ENCODE data around the gene AGER. TPM values are rescaled to one million over a fixed set of nuclear protein-coding genes. Genes with fewer than 3 reads are reported as not detected.

Gene AGER
- polyA plus RNA-seq, 1 of the 3 experiments (the other 2 are of a cell fraction), result 3.5 TPM

DNA sequence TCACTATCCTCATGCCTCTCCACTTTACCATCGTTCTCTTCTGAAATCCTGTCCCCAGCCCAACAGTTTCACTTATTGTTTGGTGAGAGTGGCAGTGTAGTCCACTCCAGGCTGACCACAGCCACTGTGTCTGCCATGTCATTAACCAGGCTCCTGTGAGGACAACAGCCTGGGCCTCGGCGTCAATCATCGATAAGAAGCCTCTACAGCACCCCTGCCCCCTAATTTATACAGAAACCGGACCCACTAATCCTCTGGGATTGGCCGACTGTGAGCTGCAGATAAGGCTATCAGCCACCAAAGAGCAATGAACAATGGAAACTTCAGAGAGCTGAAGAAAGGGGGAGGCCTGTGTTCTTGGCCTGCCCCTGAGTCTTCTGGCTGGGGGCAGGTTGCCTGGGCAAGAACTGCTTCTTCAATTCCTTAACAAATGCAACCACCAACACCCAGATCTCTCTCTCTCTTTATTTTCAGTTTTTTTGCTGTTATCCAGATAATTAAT, 16.2 kb downstream of the AGER start:
- no peak for TF ChIP-seq CHD2 (IDR thresholded peaks at IDR 0.05; ENCODE audit: low read length, partially characterized antibody)
- no peaks in the 10 kb centered on the region for H3K27me3 ChIP-seq (ENCODE audit: insufficient read depth)
- no peak overlapping the region for H3K27ac ChIP-seq (ENCODE audit: low read depth in 2 of 2, low read length in 1 of 2)
- H3K4me3 ChIP-seq (ENCODE audit: low read depth in 2 of 2, low read length in 1 of 2), result no peak overlapping the region
- H3K9me2 ChIP-seq, result no peaks in the 10 kb centered on the region
- ChIA-PET POLR2A (no interaction called here), CTCF (interaction anchor here (1.2 kb wide), 1 partner anchor 49 kb away, joined by 3 read pairs; no protein-coding TSS in a partner anchor)
- H3K36me3 ChIP-seq (replicated peaks in 1 of 2; ENCODE audit: control insufficient read depth in 1 of 2, insufficient read depth in 2 of 2, low read length in 1 of 2), result peaks cover 9 to 36% of the 10 kb centered on the region in 2 experiments
- peaks cover 0 to 1% of the 10 kb centered on the region in 2 experiments; a peak in 1 of 4 replicates for H3K4me1 ChIP-seq (ENCODE audit: control insufficient read depth in 1 of 2, insufficient read depth in 2 of 2, low read depth in 1 of 2, low read length in 1 of 2)
- 91% methylated on average over 6 of the region's 6 CpGs for WGBS (ENCODE audit: low lambda C conversion rate)
- no peak overlapping the region for H2AFZ ChIP-seq (ENCODE audit: low read depth)
- no peak for DNase-seq
- no peak overlapping the region for H3K4me2 ChIP-seq
- no peaks in the 10 kb centered on the region for H3K9me3 ChIP-seq
- peaks cover 2% of the 10 kb centered on the region for H3F3A ChIP-seq (replicated peaks; ENCODE audit: insufficient read depth)
- no peak overlapping the region for H3K9ac ChIP-seq
- H4K20me1 ChIP-seq (ENCODE audit: insufficient read depth), result no peaks in the 10 kb centered on the region
- peaks cover 13% of the 10 kb centered on the region for H3K79me2 ChIP-seq (ENCODE audit: insufficient read depth)

DNA sequence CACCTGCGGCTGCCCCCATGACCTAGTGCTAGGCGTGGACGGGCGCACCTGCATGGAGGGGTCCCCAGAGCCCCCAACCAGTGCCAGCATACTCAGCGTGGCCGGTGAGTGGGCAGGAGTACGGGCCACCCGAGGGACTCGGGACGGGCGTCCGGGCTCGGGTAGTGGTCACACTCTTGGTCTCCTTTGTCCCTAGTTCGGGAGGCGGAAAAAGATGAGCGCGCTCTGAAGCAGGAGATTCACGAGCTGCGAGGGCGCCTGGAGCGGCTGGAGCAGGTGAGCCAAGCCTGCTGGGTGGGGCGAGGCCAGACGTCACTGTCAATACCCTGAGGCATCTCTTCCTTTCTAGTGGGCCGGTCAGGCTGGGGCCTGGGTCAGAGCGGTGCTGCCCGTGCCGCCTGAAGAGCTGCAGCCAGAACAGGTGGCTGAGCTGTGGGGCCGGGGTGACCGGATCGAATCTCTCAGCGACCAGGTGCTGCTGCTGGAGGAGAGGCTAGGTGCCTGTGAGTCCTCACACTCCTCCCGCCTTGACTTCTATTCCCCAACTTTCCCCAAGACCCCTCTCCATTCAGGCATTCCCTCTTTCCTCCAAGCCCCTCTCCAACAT, 16.8 kb downstream of the AGER start:
- peaks cover 10 to 36% of the 10 kb centered on the region in 2 experiments for H3K36me3 ChIP-seq (replicated peaks in 1 of 2; ENCODE audit: control insufficient read depth in 1 of 2, insufficient read depth in 2 of 2, low read length in 1 of 2)

More for the DNA sequence above, 16.8 kb downstream of the AGER start:
- no peaks in the 10 kb centered on the region for H3K9me2 ChIP-seq
- no peaks in the 10 kb centered on the region for H4K20me1 ChIP-seq (ENCODE audit: insufficient read depth)
- CTCF ChIA-PET, result interaction anchor here (1.0 to 1.5 kb wide), 3 partner anchors 48 to 120 kb away, joined by 3 to 4 read pairs (median 3); no protein-coding TSS in a partner anchor
- DNase-seq, result no peak
- peaks cover 2% of the 10 kb centered on the region for H3F3A ChIP-seq (replicated peaks; ENCODE audit: insufficient read depth)
- H3K79me2 ChIP-seq (ENCODE audit: insufficient read depth), result peaks cover 7% of the 10 kb centered on the region
- no peak overlapping the region for H3K9ac ChIP-seq
- no peaks in the 10 kb centered on the region for H3K4me1 ChIP-seq (ENCODE audit: control insufficient read depth in 1 of 2, insufficient read depth in 2 of 2, low read depth in 1 of 2, low read length in 1 of 2)
- no peak overlapping the region for H3K27ac ChIP-seq (ENCODE audit: low read depth in 2 of 2, low read length in 1 of 2)
- 91% methylated on average over 21 of the region's 32 CpGs for WGBS (ENCODE audit: low lambda C conversion rate)
- H3K4me2 ChIP-seq, result no peak overlapping the region
- no peaks in the 10 kb centered on the region for H3K27me3 ChIP-seq (ENCODE audit: insufficient read depth)
- POLR2A ChIA-PET, result no interaction called here
- no peaks in the 10 kb centered on the region for H3K9me3 ChIP-seq
- H3K4me3 ChIP-seq (ENCODE audit: low read depth in 2 of 2, low read length in 1 of 2), result no peak overlapping the region
- no peak overlapping the region for H2AFZ ChIP-seq (ENCODE audit: low read depth)
- TF ChIP-seq RXRA (IDR thresholded peaks at IDR 0.05; ENCODE audit: borderline replicate concordance, low read depth) (no peak), MAX (IDR thresholded peaks at IDR 0.05; ENCODE audit: low read depth) (no peak), GATA2 (CRISPR knock-in tag; IDR thresholded peaks at IDR 0.05) (no peak), RCOR1 (IDR thresholded peaks at IDR 0.05; ENCODE audit: low read length) (no peak), MXI1 (IDR thresholded peaks at IDR 0.05; ENCODE audit: low read depth, low read length) (no peak), ELF1 (IDR thresholded peaks at IDR 0.05) (no peak), PBX3 (IDR thresholded peaks at IDR 0.05) (no peak), USF2 (IDR thresholded peaks at IDR 0.05; ENCODE audit: borderline replicate concordance, low read depth, low read length) (no peak), SIN3A (IDR thresholded peaks at IDR 0.05; ENCODE audit: borderline replicate concordance, low read depth, low read length) (no peak), MEF2A (IDR thresholded peaks at IDR 0.05; ENCODE audit: borderline replicate concordance, low read depth) (no peak), EP300 (IDR thresholded peaks at IDR 0.05; ENCODE audit: borderline replicate concordance in 1 of 2, low read depth in 1 of 2, low read length in 1 of 2) (no peak), USF1 (IDR thresholded peaks at IDR 0.05; ENCODE audit: borderline replicate concordance, low read depth) (no peak)
- TF ChIP-seq, protein P1, sequence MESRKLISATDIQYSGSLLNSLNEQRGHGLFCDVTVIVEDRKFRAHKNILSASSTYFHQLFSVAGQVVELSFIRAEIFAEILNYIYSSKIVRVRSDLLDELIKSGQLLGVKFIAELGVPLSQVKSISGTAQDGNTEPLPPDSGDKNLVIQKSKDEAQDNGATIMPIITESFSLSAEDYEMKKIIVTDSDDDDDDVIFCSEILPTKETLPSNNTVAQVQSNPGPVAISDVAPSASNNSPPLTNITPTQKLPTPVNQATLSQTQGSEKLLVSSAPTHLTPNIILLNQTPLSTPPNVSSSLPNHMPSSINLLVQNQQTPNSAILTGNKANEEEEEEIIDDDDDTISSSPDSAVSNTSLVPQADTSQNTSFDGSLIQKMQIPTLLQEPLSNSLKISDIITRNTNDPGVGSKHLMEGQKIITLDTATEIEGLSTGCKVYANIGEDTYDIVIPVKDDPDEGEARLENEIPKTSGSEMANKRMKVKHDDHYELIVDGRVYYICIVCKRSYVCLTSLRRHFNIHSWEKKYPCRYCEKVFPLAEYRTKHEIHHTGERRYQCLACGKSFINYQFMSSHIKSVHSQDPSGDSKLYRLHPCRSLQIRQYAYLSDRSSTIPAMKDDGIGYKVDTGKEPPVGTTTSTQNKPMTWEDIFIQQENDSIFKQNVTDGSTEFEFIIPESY (IDR thresholded peaks at IDR 0.05; ENCODE audit: borderline replicate concordance, low read depth), result no peak
- TF ChIP-seq, protein P2, sequence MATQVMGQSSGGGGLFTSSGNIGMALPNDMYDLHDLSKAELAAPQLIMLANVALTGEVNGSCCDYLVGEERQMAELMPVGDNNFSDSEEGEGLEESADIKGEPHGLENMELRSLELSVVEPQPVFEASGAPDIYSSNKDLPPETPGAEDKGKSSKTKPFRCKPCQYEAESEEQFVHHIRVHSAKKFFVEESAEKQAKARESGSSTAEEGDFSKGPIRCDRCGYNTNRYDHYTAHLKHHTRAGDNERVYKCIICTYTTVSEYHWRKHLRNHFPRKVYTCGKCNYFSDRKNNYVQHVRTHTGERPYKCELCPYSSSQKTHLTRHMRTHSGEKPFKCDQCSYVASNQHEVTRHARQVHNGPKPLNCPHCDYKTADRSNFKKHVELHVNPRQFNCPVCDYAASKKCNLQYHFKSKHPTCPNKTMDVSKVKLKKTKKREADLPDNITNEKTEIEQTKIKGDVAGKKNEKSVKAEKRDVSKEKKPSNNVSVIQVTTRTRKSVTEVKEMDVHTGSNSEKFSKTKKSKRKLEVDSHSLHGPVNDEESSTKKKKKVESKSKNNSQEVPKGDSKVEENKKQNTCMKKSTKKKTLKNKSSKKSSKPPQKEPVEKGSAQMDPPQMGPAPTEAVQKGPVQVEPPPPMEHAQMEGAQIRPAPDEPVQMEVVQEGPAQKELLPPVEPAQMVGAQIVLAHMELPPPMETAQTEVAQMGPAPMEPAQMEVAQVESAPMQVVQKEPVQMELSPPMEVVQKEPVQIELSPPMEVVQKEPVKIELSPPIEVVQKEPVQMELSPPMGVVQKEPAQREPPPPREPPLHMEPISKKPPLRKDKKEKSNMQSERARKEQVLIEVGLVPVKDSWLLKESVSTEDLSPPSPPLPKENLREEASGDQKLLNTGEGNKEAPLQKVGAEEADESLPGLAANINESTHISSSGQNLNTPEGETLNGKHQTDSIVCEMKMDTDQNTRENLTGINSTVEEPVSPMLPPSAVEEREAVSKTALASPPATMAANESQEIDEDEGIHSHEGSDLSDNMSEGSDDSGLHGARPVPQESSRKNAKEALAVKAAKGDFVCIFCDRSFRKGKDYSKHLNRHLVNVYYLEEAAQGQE (IDR thresholded peaks at IDR 0.05; ENCODE audit: low read depth, low read length), result no peak
